K562 (cell line): ENCODE measurements around the gene SPTSSA. TPM values are rescaled to one million over a fixed set of nuclear protein-coding genes. Genes with fewer than 3 reads are reported as not detected.

Source experiments
- ATAC-seq: fragments of 200-7000 bp; cut with Tn5 transposase; 3 replicates; pipeline ENCODE4 v1.9.1; 2020; ENCODE audit warnings: moderate library complexity
- BruUV-seq: library from RNA; stranded (reverse); fragments of 400-500 nt; replicated peaks from 2 replicates; lab custom pipeline; 2021; lab: Mats Ljungman, UMichigan
- CTCF ChIA-PET: fragments of 300-600 bp; formaldehyde crosslinking; extraction: SDS; loops from one replicate; lab custom pipeline; 2021; ENCODE audit warnings: low intra/inter-chr PET ratio; lab: Yijun Ruan, JAX
- POLR2A ChIA-PET: fragments of 300-600, 350-650 bp; sonication (Branson Sonifier 250); formaldehyde crosslinking; extraction: SDS; loops from one replicate; lab custom pipeline; 2021; ENCODE audit warnings: antibody characterized with exemption, inconsistent platforms; lab: Yijun Ruan, JAX
- DNase-seq, 4 experiments: peaks; one replicate each; pipeline versions ENCODE4 v3.0.0 to v3.0.0-alpha.2; 2011 to 2018; ENCODE audit warnings: low spot score in 3 of 4, mixed read lengths in 3 of 4; ENCODE audit errors: extremely low read depth in 1 of 4
- FAIRE-seq: peaks from 2 replicates; lab custom pipeline; 2011; peaks lifted over from hg19 to GRCh38; lab: Jason Lieb, UNC
- H2AFZ ChIP-seq: 2 replicates; pipeline ENCODE4 v1.6.0; 2011; ENCODE audit warnings: low read depth, low read length, control low read depth, inconsistent platforms
- H3K27ac ChIP-seq: fragments of 200-600 bp; 3 replicates; pipeline ENCODE4 v1.8.0; 2011; ENCODE audit warnings: low read depth, mild to moderate bottlenecking, control low read depth, inconsistent platforms, low read length, moderate library complexity, mixed read lengths; ENCODE audit errors: extremely low read depth
- H3K27me3 ChIP-seq, 2 experiments: fragments of 300-600 bp in 1 of 2; 2 replicates in 1 of 2; 3 replicates in 1 of 2; pipeline versions ENCODE4 v1.6.0 to v1.8.0; 2011; ENCODE audit warnings: inconsistent platforms in 2 of 2, low read length in 2 of 2, mild to moderate bottlenecking in 1 of 2, mixed read lengths in 1 of 2, moderate library complexity in 1 of 2; ENCODE audit not compliant: control insufficient read depth in 2 of 2, insufficient read depth in 2 of 2
- H3K36me3 ChIP-seq: fragments of 300-600 bp; 3 replicates; pipeline ENCODE4 v1.8.0; 2011; ENCODE audit warnings: mild to moderate bottlenecking, low read length, inconsistent platforms; ENCODE audit not compliant: control insufficient read depth, insufficient read depth
- H3K4me1 ChIP-seq, 2 experiments: fragments of 200-600 bp in 1 of 2; replicated peaks in 1 of 2; 2 replicates in 1 of 2; 3 replicates in 1 of 2; pipeline versions ENCODE4 v1.5.1 to v1.8.0; 2011; ENCODE audit warnings: inconsistent platforms in 2 of 2, low read length in 2 of 2, mild to moderate bottlenecking in 1 of 2, mixed read lengths in 1 of 2, moderate library complexity in 1 of 2; ENCODE audit not compliant: control insufficient read depth in 2 of 2, insufficient read depth in 2 of 2
- H3K4me2 ChIP-seq: 2 replicates; pipeline ENCODE4 v1.6.1; 2011; ENCODE audit warnings: low read length, control low read depth, inconsistent platforms, mixed read lengths; ENCODE audit not compliant: insufficient read depth
- H3K4me3 ChIP-seq: fragments of 200-600 bp; sonication (generic), shearing (Covaris generic); 2 replicates; pipeline ENCODE4 v1.5.1; 2016; ENCODE audit warnings: control low read depth, inconsistent platforms
- H3K79me2 ChIP-seq: fragments of 200-600 bp; 3 replicates; pipeline ENCODE4 v1.8.0; 2011; ENCODE audit warnings: low read length, inconsistent platforms; ENCODE audit not compliant: control insufficient read depth, insufficient read depth
- H3K9ac ChIP-seq, 2 experiments: 2 replicates each; pipeline versions ENCODE4 v1.6.0 to v1.6.1; 2011; ENCODE audit warnings: low read depth in 2 of 2, low read length in 2 of 2, control low read depth in 1 of 2, inconsistent platforms in 1 of 2, mild to moderate bottlenecking in 1 of 2, mixed read lengths in 1 of 2; ENCODE audit not compliant: insufficient read depth in 1 of 2
- H3K9me1 ChIP-seq: one replicate; pipeline ENCODE4 v1.6.0; 2011; ENCODE audit warnings: inconsistent platforms, mild to moderate bottlenecking, low read length, moderate library complexity; ENCODE audit not compliant: control insufficient read depth, insufficient read depth
- H3K9me3 ChIP-seq: replicated peaks from 2 replicates; pipeline ENCODE4 v1.5.1; 2011; ENCODE audit warnings: low read depth, low read length, inconsistent platforms; ENCODE audit not compliant: control insufficient read depth, insufficient read depth
- H4K20me1 ChIP-seq: replicated peaks from 2 replicates; pipeline ENCODE4 v1.6.1; 2011; ENCODE audit warnings: low read length, inconsistent platforms, mixed read lengths; ENCODE audit not compliant: control insufficient read depth, insufficient read depth
- L3MBTL2 ChIP-seq: fragments of 450-650 bp; IDR thresholded peaks from 2 replicates; pipeline ENCODE4 v1.6.1; 2016; ENCODE audit warnings: mild to moderate bottlenecking, moderate library complexity
- NCOA2 ChIP-seq, 2 experiments: fragments of 450-650 bp; IDR thresholded peaks; 2 replicates each; pipeline ENCODE4 v1.6.1; 2018; ENCODE audit warnings: mild to moderate bottlenecking in 2 of 2, moderate library complexity in 1 of 2; ENCODE audit not compliant: partially characterized antibody in 2 of 2
- SIN3B ChIP-seq: fragments of 450-650 bp; IDR thresholded peaks from 2 replicates; pipeline ENCODE4 v1.6.1; 2017; ENCODE audit warnings: low read depth, mild to moderate bottlenecking, moderate library complexity
- ZSCAN29 ChIP-seq: fragments of 450-650 bp; IDR thresholded peaks from 2 replicates; pipeline ENCODE4 v1.6.1; 2017
- in situ Hi-C: fragments of 300-500 bp; cut with MboI; formaldehyde crosslinking; loops from 4 replicates; pipeline ENCODE4 v1.15.0; 2018; ENCODE audit warnings: inconsistent platforms, mixed read lengths
- intact Hi-C: fragments of 100-400 bp; cut with micrococcal nuclease; formaldehyde crosslinking; loops from 2 replicates; pipeline ENCODE4 v1.14.2; 2022
- polyA plus RNA-seq, 8 experiments: library from polyadenylated mRNA; depleted of rRNA in 4 of 8; stranded (reverse) in 5 of 8; unstranded in 3 of 8; fragments of >200 nt; fragmentation: Nextera tagmentation in 2 of 8; fragmentation: Illumina TruSeq in 1 of 8; extraction: Ambion mirVana in 2 of 8; extraction: Trizol in 1 of 8; gene quantifications; 2 replicates each; pipeline versions ENCODE4 v1.2.1 to v1.2.3, GENCODE V29; 2011 to 2014; ENCODE audit warnings: inconsistent platforms in 1 of 8, missing spikeins in 1 of 8
- total RNA-seq, 7 experiments: library from RNA; depleted of rRNA in 6 of 7; stranded (reverse); fragments of >200 nt in 6 of 7; fragmentation: Illumina TruSeq in 2 of 7; extraction: Trizol in 2 of 7; gene quantifications; 2 replicates each; pipeline versions ENCODE4 v1.2.1 to v1.2.3, GENCODE V29; 2011 to 2021; ENCODE audit warnings: low replicate concordance in 1 of 7
- TF ChIP-seq, protein P1 (sequence below), 2 experiments: fragments of 200-800 bp in 1 of 2; sonication (Bioruptor generic) in 1 of 2; sonication (generic) in 1 of 2; formaldehyde crosslinking in 1 of 2; IDR thresholded peaks in 1 of 2; conservative IDR thresholded peaks in 1 of 2; 2 replicates each; pipeline versions ENCODE4 v1.5.0 to v1.6.1; 2016 to 2020; ENCODE audit warnings: missing compliant biosample characterization in 1 of 2, missing genetic modification characterization in 1 of 2, missing genetic modification reagents in 1 of 2

The SPTSSA gene
- total and polyA plus RNA-seq, 9 of the 15 experiments (the other 6 are each of a cell fraction or from before 2014, with no cell fraction given): 6.8 to 35.7 (median 22.0) TPM

DNA sequence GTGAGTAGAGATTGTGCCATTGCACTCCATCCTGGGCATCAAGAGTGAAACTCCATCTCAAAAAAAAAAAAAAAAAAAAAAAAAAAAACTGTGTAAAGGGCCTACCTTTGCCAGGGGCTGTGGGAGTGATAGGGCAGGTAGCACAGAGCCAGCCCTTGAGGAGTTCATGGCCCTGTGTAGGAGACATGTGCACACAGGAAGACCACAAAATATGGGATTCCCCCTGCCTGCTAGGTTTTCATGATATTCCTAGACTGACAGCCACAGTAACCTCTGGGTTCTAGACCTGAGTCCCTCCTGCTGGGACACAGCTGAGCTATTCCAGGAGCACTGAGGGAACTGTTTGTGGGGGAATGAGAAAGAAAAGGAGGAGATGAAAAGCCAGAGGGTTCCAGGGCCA, 8.3 kb upstream of the SPTSSA start:
- Histone ChIP-seq H3K4me2 (no peak overlapping the region; the same call in 1 of the 2 replicates), H3K79me2 (no peaks in the 10 kb centered on the region), H3K27me3 (no peaks in the 10 kb centered on the region), H3K9ac (no peak overlapping the region), H3K36me3 (no peaks in the 10 kb centered on the region), H3K4me3 (no peak overlapping the region), H3K9me3 (no peaks in the 10 kb centered on the region), H4K20me1 (no peaks in the 10 kb centered on the region), H3K4me1 (peaks cover 14 to 22% of the 10 kb centered on the region in 2 experiments), H3K9me1 (no peaks in the 10 kb centered on the region), H3K27ac (no peak overlapping the region), H2AFZ (peak overlapping the region; percentile 70; the same call in 1 of the 2 replicates)
- ATAC-seq: no peak
- in situ Hi-C loops: no loop called here
- no peak for FAIRE-seq
- POLR2A ChIA-PET: no interaction called here
- TF ChIP-seq, protein P1, sequence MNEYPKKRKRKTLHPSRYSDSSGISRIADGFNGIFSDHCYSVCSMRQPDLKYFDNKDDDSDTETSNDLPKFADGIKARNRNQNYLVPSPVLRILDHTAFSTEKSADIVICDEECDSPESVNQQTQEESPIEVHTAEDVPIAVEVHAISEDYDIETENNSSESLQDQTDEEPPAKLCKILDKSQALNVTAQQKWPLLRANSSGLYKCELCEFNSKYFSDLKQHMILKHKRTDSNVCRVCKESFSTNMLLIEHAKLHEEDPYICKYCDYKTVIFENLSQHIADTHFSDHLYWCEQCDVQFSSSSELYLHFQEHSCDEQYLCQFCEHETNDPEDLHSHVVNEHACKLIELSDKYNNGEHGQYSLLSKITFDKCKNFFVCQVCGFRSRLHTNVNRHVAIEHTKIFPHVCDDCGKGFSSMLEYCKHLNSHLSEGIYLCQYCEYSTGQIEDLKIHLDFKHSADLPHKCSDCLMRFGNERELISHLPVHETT (CRISPR knock-in tag; conservative IDR thresholded peaks at IDR 0.05 in 1 of 2, IDR thresholded peaks at IDR 0.05 in 1 of 2): no peak
- TF ChIP-seq L3MBTL2 (no peak), SIN3B (no peak), ZSCAN29 (no peak), NCOA2 (IDR thresholded peaks at IDR 0.05; ENCODE audit: partially characterized antibody in 2 of 2) (no peak)
- BruUV-seq: no TSS peak
- DNase-seq: no peak
- intact Hi-C loops: no loop called here
- CTCF ChIA-PET: no interaction called here
